ENCODE measurements around the gene TRPM6. TPM values are rescaled to one million over a fixed set of nuclear protein-coding genes. Genes with fewer than 3 reads are reported as not detected.
"Not testable (repeated sequence)": the region's sequence is repeated elsewhere in the genome, so short reads cannot be mapped to it uniquely, and the experiment has no call there.

Gene TRPM6
- 0.04 TPM for polyA plus RNA-seq (2012; ENCODE audit: missing spikeins)

GRCh38 chr9:74887041-74887980 is at the start of gene TRPM6:
TRPM6 (minus strand) TSS chr9:74887921; CDS start chr9:74887856, 65 bp downstream.
- no peak for FAIRE-seq
- no peak for TF ChIP-seq POLR2A (IDR thresholded peaks at IDR 0.05; ENCODE audit: low read depth, low read length)
- no peak for TF ChIP-seq POLR2AphosphoS5 (IDR thresholded peaks at IDR 0.05; ENCODE audit: low read depth, low read length)
- no peak for TF ChIP-seq TAF1 (IDR thresholded peaks at IDR 0.05; ENCODE audit: borderline replicate concordance, low read depth, low read length)

GRCh38 chr9:74935008-74935407 is 47.3 kb upstream of the TRPM6 start:
- DNase-seq (ENCODE audit: insufficient read length) = no peak
- TF ChIP-seq TAF1 (IDR thresholded peaks at IDR 0.05; ENCODE audit: borderline replicate concordance, low read depth, low read length) (no peak), POLR2A (IDR thresholded peaks at IDR 0.05; ENCODE audit: low read depth, low read length) (no peak), POLR2AphosphoS5 (IDR thresholded peaks at IDR 0.05; ENCODE audit: low read depth, low read length) (no peak)
- FAIRE-seq = no peak

More at GRCh38 chr9:74887041-74887980, at the start of gene TRPM6:
- DNase-seq (ENCODE audit: insufficient read length) = peak; percentile 10

GRCh38 chr9:74921737-74922136 is 34.0 kb upstream of the TRPM6 start:
- FAIRE-seq (no peak), DNase-seq (ENCODE audit: insufficient read length) (no peak)
- TF ChIP-seq POLR2A (IDR thresholded peaks at IDR 0.05; ENCODE audit: low read depth, low read length) (no peak), POLR2AphosphoS5 (IDR thresholded peaks at IDR 0.05; ENCODE audit: low read depth, low read length) (no peak), TAF1 (IDR thresholded peaks at IDR 0.05; ENCODE audit: borderline replicate concordance, low read depth, low read length) (no peak)

- no peak for TF ChIP-seq TAF1 (IDR thresholded peaks at IDR 0.05; ENCODE audit: borderline replicate concordance, low read depth, low read length)
- no peak for TF ChIP-seq POLR2AphosphoS5 (IDR thresholded peaks at IDR 0.05; ENCODE audit: low read depth, low read length)
- TF ChIP-seq POLR2A (IDR thresholded peaks at IDR 0.05; ENCODE audit: low read depth, low read length) = no peak
- DNase-seq (ENCODE audit: insufficient read length) = no peak
- no peak for FAIRE-seq
Measured at GRCh38 chr9:74920944-74921626, 33.4 kb upstream of the TRPM6 start.

- TF ChIP-seq TAF1 (IDR thresholded peaks at IDR 0.05; ENCODE audit: borderline replicate concordance, low read depth, low read length) = no peak
- no peak for TF ChIP-seq POLR2A (IDR thresholded peaks at IDR 0.05; ENCODE audit: low read depth, low read length)
- no peak for TF ChIP-seq POLR2AphosphoS5 (IDR thresholded peaks at IDR 0.05; ENCODE audit: low read depth, low read length)
- DNase-seq (ENCODE audit: insufficient read length) (no peak), FAIRE-seq (no peak)
Measured at GRCh38 chr9:74910036-74910435, 22.3 kb upstream of the TRPM6 start.

GRCh38 chr9:74908665-74909064 is 20.9 kb upstream of the TRPM6 start:
- TF ChIP-seq POLR2AphosphoS5 (IDR thresholded peaks at IDR 0.05; ENCODE audit: low read depth, low read length) (no peak), POLR2A (IDR thresholded peaks at IDR 0.05; ENCODE audit: low read depth, low read length) (no peak), TAF1 (IDR thresholded peaks at IDR 0.05; ENCODE audit: borderline replicate concordance, low read depth, low read length) (no peak)
- DNase-seq (ENCODE audit: insufficient read length) = no peak
- no peak for FAIRE-seq

- no peak for DNase-seq (ENCODE audit: insufficient read length)
- TF ChIP-seq POLR2A (IDR thresholded peaks at IDR 0.05; ENCODE audit: low read depth, low read length) = no peak
- no peak for TF ChIP-seq POLR2AphosphoS5 (IDR thresholded peaks at IDR 0.05; ENCODE audit: low read depth, low read length)
- TF ChIP-seq TAF1 (IDR thresholded peaks at IDR 0.05; ENCODE audit: borderline replicate concordance, low read depth, low read length) = no peak
- FAIRE-seq = no peak
Measured at GRCh38 chr9:74907085-74907484, 19.4 kb upstream of the TRPM6 start.

- DNase-seq (ENCODE audit: insufficient read length) (no peak), FAIRE-seq (no peak)
- TF ChIP-seq TAF1 (IDR thresholded peaks at IDR 0.05; ENCODE audit: borderline replicate concordance, low read depth, low read length) (no peak), POLR2AphosphoS5 (IDR thresholded peaks at IDR 0.05; ENCODE audit: low read depth, low read length) (no peak), POLR2A (IDR thresholded peaks at IDR 0.05; ENCODE audit: low read depth, low read length) (no peak)
Measured at GRCh38 chr9:74901001-74901400, 13.3 kb upstream of the TRPM6 start.

- not testable (repeated sequence) for DNase-seq (ENCODE audit: insufficient read length); FAIRE-seq
Measured at GRCh38 chr9:74888449-74888848, 728 bp upstream of the TRPM6 start.

- FAIRE-seq (no peak), DNase-seq (ENCODE audit: insufficient read length) (no peak)
- no peak for TF ChIP-seq TAF1 (IDR thresholded peaks at IDR 0.05; ENCODE audit: borderline replicate concordance, low read depth, low read length)
- no peak for TF ChIP-seq POLR2A (IDR thresholded peaks at IDR 0.05; ENCODE audit: low read depth, low read length)
- no peak for TF ChIP-seq POLR2AphosphoS5 (IDR thresholded peaks at IDR 0.05; ENCODE audit: low read depth, low read length)
Measured at GRCh38 chr9:74887981-74888370, 255 bp upstream of the TRPM6 start.

- DNase-seq (ENCODE audit: insufficient read length) = no peak
- no peak for TF ChIP-seq TAF1 (IDR thresholded peaks at IDR 0.05; ENCODE audit: borderline replicate concordance, low read depth, low read length)
- TF ChIP-seq POLR2A (IDR thresholded peaks at IDR 0.05; ENCODE audit: low read depth, low read length) = no peak
- no peak for TF ChIP-seq POLR2AphosphoS5 (IDR thresholded peaks at IDR 0.05; ENCODE audit: low read depth, low read length)
- FAIRE-seq = no peak
Measured at GRCh38 chr9:74876382-74876949, 11.3 kb downstream of the TRPM6 start.
